ENCODE data around the gene CIB4. TPM values are rescaled to one million over a fixed set of nuclear protein-coding genes. Genes with fewer than 3 reads are reported as not detected.

Gene CIB4
- total and polyA plus RNA-seq, 7 experiments from 2014 or later: not detected

DNA sequence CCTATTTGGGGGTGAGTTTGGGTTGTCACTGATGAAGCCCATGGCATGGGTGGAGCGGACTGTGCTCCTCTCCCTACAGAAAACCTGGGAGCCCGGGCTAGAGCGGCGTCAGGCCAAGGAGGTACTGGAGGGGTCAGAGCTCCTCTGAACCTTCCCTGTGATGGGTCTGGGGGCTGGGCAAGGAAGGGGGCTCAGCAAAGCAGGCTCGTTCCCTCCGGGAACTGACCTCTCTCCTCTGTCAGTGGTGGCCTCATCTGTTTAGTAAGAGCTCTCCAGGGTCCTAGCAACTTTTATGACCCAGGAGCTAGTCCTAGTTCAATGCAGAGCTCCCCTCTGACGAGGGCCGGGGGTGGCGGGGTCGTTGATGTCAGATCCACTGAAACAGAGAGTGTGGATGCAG is 100.9 kb downstream of the CIB4 start:
- H3K4me3 ChIP-seq (ENCODE audit: low read length): no peak overlapping the region
- H3K36me3 ChIP-seq (ENCODE audit: control insufficient read depth in 2 of 3, insufficient read depth in 3 of 3, low read length in 3 of 3): no peaks in the 10 kb centered on the region
- ATAC-seq (no peak), DNase-seq (no peak)
- Mint-ChIP-seq H3K9me3 (peaks cover 0 to 2% (median 0%) of the 10 kb centered on the region in 11 donors), H3K4me3 (no peak overlapping the region), H3K27me3 (peaks cover 0 to 11% (median 0%) of the 10 kb centered on the region in 5 donors), H3K36me3 (no peaks in the 10 kb centered on the region), H3K4me1 (no peaks in the 10 kb centered on the region), H3K27ac (peak overlapping the region in 1 of 9 donors; percentile 26)
- no peaks in the 10 kb centered on the region for H3K4me1 ChIP-seq (ENCODE audit: control insufficient read depth in 2 of 2, insufficient read depth in 2 of 2, low read length in 2 of 2)
- no peaks in the 10 kb centered on the region for H3K9me3 ChIP-seq (ENCODE audit: control insufficient read depth in 2 of 3, low read length in 3 of 3)
- POLR2A ChIA-PET: no interaction called here
- no peaks in the 10 kb centered on the region for H3K27me3 ChIP-seq (ENCODE audit: control insufficient read depth in 2 of 2, insufficient read depth in 2 of 2, low read length in 2 of 2)
- intact Hi-C loops (cut with micrococcal nuclease): no loop called here
- CTCF ChIA-PET: interaction anchor here (0.5 kb wide), 1 partner anchor 9 kb away, joined by 3 read pairs; no protein-coding TSS in a partner anchor
- H3K27ac ChIP-seq (ENCODE audit: low read depth, low read length): no peak overlapping the region

DNA sequence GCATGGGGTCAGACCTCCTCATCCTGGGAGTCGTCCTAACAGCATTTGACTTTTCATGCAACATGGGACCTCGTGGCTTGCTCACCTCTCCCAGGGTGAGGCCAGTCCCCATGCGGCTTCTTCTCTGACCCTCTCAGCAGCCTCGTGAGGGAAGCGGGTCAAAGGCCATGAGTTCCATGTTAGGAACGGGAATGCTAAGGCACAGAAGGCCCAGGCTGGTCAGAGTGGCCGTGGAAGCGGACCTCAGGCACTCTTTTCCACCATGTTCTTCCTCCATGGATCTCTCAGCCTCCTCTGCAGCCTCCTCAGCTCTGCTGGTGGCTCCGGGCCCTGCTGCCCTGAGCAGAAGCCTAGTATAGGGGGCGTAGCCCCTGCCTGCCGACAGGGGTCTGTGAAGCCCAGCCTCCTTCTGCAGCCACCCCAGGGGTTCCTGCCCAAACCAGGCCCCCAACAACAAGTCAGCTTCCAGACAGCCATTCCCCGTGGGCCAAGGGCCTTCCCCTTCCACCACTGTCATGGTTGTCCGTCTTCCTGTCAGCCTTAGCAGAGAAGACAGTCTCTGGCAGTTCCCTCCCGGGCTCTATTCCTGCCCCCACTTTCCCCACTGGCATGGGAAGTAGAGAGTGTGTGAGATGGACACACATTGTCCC is 103.2 kb downstream of the CIB4 start:
- Mint-ChIP-seq H3K4me1 (no peaks in the 10 kb centered on the region), H3K36me3 (no peaks in the 10 kb centered on the region), H3K9me3 (peaks cover 0 to 2% (median 0%) of the 10 kb centered on the region in 11 donors), H3K4me3 (no peak overlapping the region), H3K27me3 (peaks cover 0 to 5% (median 0%) of the 10 kb centered on the region in 5 donors), H3K27ac (no peak overlapping the region)
- H3K4me1 ChIP-seq (ENCODE audit: control insufficient read depth in 2 of 2, insufficient read depth in 2 of 2, low read length in 2 of 2): no peaks in the 10 kb centered on the region
- intact Hi-C loops (cut with micrococcal nuclease): no loop called here
- CTCF ChIA-PET: no interaction called here
- no peaks in the 10 kb centered on the region for H3K9me3 ChIP-seq (ENCODE audit: control insufficient read depth in 2 of 3, low read length in 3 of 3)
- H3K27ac ChIP-seq (ENCODE audit: low read depth, low read length): no peak overlapping the region
- no peaks in the 10 kb centered on the region for H3K36me3 ChIP-seq (ENCODE audit: control insufficient read depth in 2 of 3, insufficient read depth in 3 of 3, low read length in 3 of 3)
- H3K27me3 ChIP-seq (ENCODE audit: control insufficient read depth in 2 of 2, insufficient read depth in 2 of 2, low read length in 2 of 2): no peaks in the 10 kb centered on the region
- no peak overlapping the region for H3K4me3 ChIP-seq (ENCODE audit: low read length)
- no peak for DNase-seq
- ATAC-seq: no peak
- POLR2A ChIA-PET: no interaction called here

DNA sequence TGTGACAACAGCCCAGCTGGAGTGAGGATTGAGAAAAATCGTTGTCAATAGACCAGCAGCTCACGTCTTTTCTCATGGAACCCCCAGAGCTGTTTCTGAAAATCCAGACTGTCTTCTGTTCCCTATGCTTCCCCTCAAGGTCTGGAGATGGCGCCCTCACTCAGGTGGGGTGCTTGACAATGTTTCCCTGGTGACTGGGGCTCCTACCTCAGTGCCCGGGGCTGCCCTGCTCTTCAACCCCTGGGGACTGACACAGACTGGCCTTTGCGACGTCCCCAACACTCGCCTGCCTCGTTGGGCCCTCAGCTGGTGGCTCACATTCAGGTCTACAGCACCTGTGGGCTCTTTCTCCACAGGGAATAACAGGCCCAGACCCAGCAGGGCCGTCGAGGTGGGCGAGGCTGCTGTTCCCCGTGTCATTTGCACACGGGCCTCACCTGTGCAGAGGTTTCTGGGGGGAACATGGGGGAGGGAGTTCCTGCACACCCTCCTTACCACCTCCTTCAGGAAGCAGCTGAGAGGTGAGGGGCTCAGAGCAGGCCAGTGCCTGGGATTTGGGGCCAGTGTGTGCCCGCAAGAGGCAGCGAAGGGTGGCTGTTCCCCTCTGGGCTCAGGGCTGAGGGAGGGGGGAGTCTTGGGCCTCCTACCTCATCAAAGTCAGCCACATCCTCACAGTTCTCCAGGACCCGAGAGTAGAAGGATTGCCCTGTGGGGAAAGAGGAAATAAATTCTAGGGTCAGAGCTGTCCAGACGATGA is 103.9 kb downstream of the CIB4 start:
- Histone ChIP-seq H3K4me3 (ENCODE audit: low read length) (no peak overlapping the region), H3K4me1 (ENCODE audit: control insufficient read depth in 2 of 2, insufficient read depth in 2 of 2, low read length in 2 of 2) (no peaks in the 10 kb centered on the region), H3K27me3 (ENCODE audit: control insufficient read depth in 2 of 2, insufficient read depth in 2 of 2, low read length in 2 of 2) (no peaks in the 10 kb centered on the region), H3K27ac (ENCODE audit: low read depth, low read length) (no peak overlapping the region), H3K9me3 (ENCODE audit: control insufficient read depth in 2 of 3, low read length in 3 of 3) (no peaks in the 10 kb centered on the region), H3K36me3 (ENCODE audit: control insufficient read depth in 2 of 3, insufficient read depth in 3 of 3, low read length in 3 of 3) (no peaks in the 10 kb centered on the region)
- no peak overlapping the region for H3K4me3 Mint-ChIP-seq
- intact Hi-C loops (cut with micrococcal nuclease): no loop called here
- no peak for DNase-seq
- ATAC-seq: no peak
- peaks cover 0 to 1% (median 0%) of the 10 kb centered on the region in 5 donors for H3K27me3 Mint-ChIP-seq
- H3K4me1 Mint-ChIP-seq: no peaks in the 10 kb centered on the region
- no peaks in the 10 kb centered on the region for H3K36me3 Mint-ChIP-seq
- no peak overlapping the region for H3K27ac Mint-ChIP-seq
- H3K9me3 Mint-ChIP-seq: peaks cover 0 to 2% (median 0%) of the 10 kb centered on the region in 11 donors
- ChIA-PET CTCF (no interaction called here), POLR2A (no interaction called here)

- intact Hi-C loops (cut with micrococcal nuclease): no loop called here
- ChIA-PET POLR2A (no interaction called here), CTCF (no interaction called here)
- no peak overlapping the region for H3K27ac Mint-ChIP-seq
- Histone ChIP-seq H3K36me3 (ENCODE audit: control insufficient read depth in 2 of 3, insufficient read depth in 3 of 3, low read length in 3 of 3) (no peaks in the 10 kb centered on the region), H3K4me3 (ENCODE audit: low read length) (no peak overlapping the region), H3K4me1 (ENCODE audit: control insufficient read depth in 2 of 2, insufficient read depth in 2 of 2, low read length in 2 of 2) (no peaks in the 10 kb centered on the region), H3K27me3 (ENCODE audit: control insufficient read depth in 2 of 2, insufficient read depth in 2 of 2, low read length in 2 of 2) (no peaks in the 10 kb centered on the region), H3K27ac (ENCODE audit: low read depth, low read length) (no peak overlapping the region), H3K9me3 (ENCODE audit: control insufficient read depth in 2 of 3, low read length in 3 of 3) (no peaks in the 10 kb centered on the region)
- no peak for ATAC-seq
- H3K9me3 Mint-ChIP-seq: peaks cover 0 to 2% (median 0%) of the 10 kb centered on the region in 11 donors
- H3K27me3 Mint-ChIP-seq: peaks cover 0 to 3% (median 0%) of the 10 kb centered on the region in 5 donors
- no peaks in the 10 kb centered on the region for H3K4me1 Mint-ChIP-seq
- H3K36me3 Mint-ChIP-seq: no peaks in the 10 kb centered on the region
- no peak for DNase-seq
- H3K4me3 Mint-ChIP-seq: no peak overlapping the region
These were observed 104.6 kb downstream of the CIB4 start for GRCh38 chr2:26536371-26537068.

DNA sequence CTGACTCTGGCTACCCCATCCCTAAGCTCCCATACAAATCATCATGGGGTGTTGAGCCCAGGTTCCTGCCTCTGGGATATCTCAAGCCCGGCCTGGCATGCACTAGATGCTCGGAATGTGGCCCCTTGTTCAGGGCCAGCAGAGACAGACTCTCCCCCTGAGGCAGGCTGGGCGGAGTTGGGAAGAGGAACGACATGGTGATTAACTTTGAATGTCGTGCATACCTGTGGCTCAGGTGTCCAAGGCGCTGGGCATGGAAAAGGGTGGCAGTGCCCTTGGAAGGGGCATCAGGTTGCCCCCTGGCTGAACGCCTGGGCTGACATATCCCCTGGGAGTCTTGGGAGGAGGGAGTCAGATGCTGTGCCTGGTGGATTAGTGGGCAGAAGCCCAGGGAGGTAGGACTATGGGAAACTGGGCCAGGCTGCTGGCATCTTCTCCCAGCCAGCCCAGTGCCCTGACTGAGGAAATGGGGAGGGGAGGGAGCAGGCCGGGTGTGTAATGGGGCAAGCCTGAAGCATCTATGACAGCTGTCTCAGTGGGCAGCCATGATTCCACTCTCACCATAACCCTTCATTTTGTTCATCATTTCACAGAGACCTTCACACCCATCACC is 105.4 kb downstream of the CIB4 start:
- Histone ChIP-seq H3K4me3 (ENCODE audit: low read length) (no peak overlapping the region), H3K27ac (ENCODE audit: low read depth, low read length) (no peak overlapping the region), H3K9me3 (ENCODE audit: control insufficient read depth in 2 of 3, low read length in 3 of 3) (no peaks in the 10 kb centered on the region), H3K36me3 (ENCODE audit: control insufficient read depth in 2 of 3, insufficient read depth in 3 of 3, low read length in 3 of 3) (no peaks in the 10 kb centered on the region), H3K27me3 (ENCODE audit: control insufficient read depth in 2 of 2, insufficient read depth in 2 of 2, low read length in 2 of 2) (no peaks in the 10 kb centered on the region), H3K4me1 (ENCODE audit: control insufficient read depth in 2 of 2, insufficient read depth in 2 of 2, low read length in 2 of 2) (no peaks in the 10 kb centered on the region)
- intact Hi-C loops (cut with micrococcal nuclease): no loop called here
- DNase-seq (no peak), ATAC-seq (no peak)
- peaks cover 0 to 5% (median 0%) of the 10 kb centered on the region in 5 donors for H3K27me3 Mint-ChIP-seq
- H3K9me3 Mint-ChIP-seq: peaks cover 0 to 2% (median 0%) of the 10 kb centered on the region in 11 donors
- peak overlapping the region in 1 of 9 donors; percentile 48 for H3K27ac Mint-ChIP-seq
- no peaks in the 10 kb centered on the region for H3K4me1 Mint-ChIP-seq
- no peak overlapping the region for H3K4me3 Mint-ChIP-seq
- ChIA-PET POLR2A (no interaction called here), CTCF (no interaction called here)
- no peaks in the 10 kb centered on the region for H3K36me3 Mint-ChIP-seq

DNA sequence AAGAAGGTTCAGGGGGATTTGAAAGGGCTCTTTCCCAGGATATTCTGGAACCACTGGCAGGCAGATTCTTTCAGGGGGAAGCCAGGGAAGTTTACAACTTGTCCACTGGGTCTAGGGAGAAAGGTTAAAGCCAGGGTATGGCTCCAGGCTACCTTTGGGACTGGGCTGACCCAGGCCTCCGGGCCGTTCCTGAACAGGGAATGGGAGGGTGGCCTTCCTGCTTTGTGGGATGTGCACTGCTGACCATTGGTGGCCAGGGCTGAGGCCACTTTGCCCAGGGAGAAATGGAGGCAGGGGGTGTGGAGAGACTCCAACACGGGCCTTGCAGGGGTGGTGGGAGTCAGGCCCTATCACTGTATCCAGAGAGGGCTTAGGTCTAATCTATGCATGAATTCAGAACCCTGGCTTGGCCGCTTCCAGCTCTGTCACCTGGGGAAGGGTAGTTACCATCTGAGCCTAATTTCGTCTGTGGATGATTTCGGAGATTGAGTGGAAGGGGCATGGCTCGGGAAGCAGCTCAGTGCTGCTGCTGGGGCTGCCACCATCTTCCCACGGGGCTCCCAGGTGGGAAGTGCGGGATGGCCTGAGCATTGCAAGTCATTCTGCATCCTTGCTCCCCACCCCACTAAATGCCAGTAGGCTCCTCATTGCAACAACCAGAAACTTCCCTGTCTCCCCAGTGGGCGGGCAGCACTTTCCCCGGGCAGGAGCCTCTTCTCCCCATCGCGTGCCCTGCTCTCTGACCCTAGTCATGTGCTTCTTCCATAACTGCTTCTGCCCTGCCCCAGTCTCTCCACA is 106.1 kb downstream of the CIB4 start:
- ChIA-PET POLR2A (no interaction called here), CTCF (interaction anchor here (0.9 kb wide), 1 partner anchor 15 kb away, joined by 3 read pairs; no protein-coding TSS in a partner anchor)
- Histone ChIP-seq H3K27me3 (ENCODE audit: control insufficient read depth in 2 of 2, insufficient read depth in 2 of 2, low read length in 2 of 2) (no peaks in the 10 kb centered on the region), H3K27ac (ENCODE audit: low read depth, low read length) (no peak overlapping the region), H3K4me3 (ENCODE audit: low read length) (no peak overlapping the region), H3K36me3 (ENCODE audit: control insufficient read depth in 2 of 3, insufficient read depth in 3 of 3, low read length in 3 of 3) (no peaks in the 10 kb centered on the region), H3K4me1 (ENCODE audit: control insufficient read depth in 2 of 2, insufficient read depth in 2 of 2, low read length in 2 of 2) (no peaks in the 10 kb centered on the region), H3K9me3 (ENCODE audit: control insufficient read depth in 2 of 3, low read length in 3 of 3) (no peaks in the 10 kb centered on the region)
- peaks cover 0 to 2% (median 0%) of the 10 kb centered on the region in 11 donors for H3K9me3 Mint-ChIP-seq
- no peak for DNase-seq
- H3K27ac Mint-ChIP-seq: no peak overlapping the region
- intact Hi-C loops (cut with micrococcal nuclease): no loop called here
- no peaks in the 10 kb centered on the region for H3K4me1 Mint-ChIP-seq
- no peak overlapping the region for H3K4me3 Mint-ChIP-seq
- ATAC-seq: no peak
- peaks cover 0 to 5% (median 0%) of the 10 kb centered on the region in 5 donors for H3K27me3 Mint-ChIP-seq
- no peaks in the 10 kb centered on the region for H3K36me3 Mint-ChIP-seq

Data from naive thymus-derived CD4-positive, alpha-beta T cell (primary cell).